Activated T-cell treated with anti-CD3 and anti-CD28 coated beads, Interleukin-2, amount 50 U/mL, for 24 hours (primary cell): ENCODE data around the gene RASGRP4.

ENCODE experiments used
- DNase-seq: peaks from one replicate; pipeline ENCODE4 v3.0.0-alpha.2; 2020
- H3K27ac Mint-ChIP-seq: 2 replicates; pipeline ENCODE4 v1.8.0; 2020; ENCODE audit warnings: mild to moderate bottlenecking, mixed read lengths
- H3K27me3 Mint-ChIP-seq: 2 replicates; pipeline ENCODE4 v1.8.0; 2020; ENCODE audit warnings: mixed read lengths
- H3K36me3 Mint-ChIP-seq: 2 replicates; pipeline ENCODE4 v1.8.0; 2020; ENCODE audit warnings: low read depth, mixed read lengths
- H3K4me1 Mint-ChIP-seq: 2 replicates; pipeline ENCODE4 v1.8.0; 2020; ENCODE audit warnings: low read depth, mixed read lengths
- H3K4me3 Mint-ChIP-seq: 2 replicates; pipeline ENCODE4 v1.8.0; 2020; ENCODE audit warnings: mild to moderate bottlenecking, moderate library complexity, mixed read lengths
- H3K9me3 Mint-ChIP-seq: 2 replicates; pipeline ENCODE4 v1.8.0; 2020; ENCODE audit warnings: mixed read lengths

RASGRP4 gene

DNA sequence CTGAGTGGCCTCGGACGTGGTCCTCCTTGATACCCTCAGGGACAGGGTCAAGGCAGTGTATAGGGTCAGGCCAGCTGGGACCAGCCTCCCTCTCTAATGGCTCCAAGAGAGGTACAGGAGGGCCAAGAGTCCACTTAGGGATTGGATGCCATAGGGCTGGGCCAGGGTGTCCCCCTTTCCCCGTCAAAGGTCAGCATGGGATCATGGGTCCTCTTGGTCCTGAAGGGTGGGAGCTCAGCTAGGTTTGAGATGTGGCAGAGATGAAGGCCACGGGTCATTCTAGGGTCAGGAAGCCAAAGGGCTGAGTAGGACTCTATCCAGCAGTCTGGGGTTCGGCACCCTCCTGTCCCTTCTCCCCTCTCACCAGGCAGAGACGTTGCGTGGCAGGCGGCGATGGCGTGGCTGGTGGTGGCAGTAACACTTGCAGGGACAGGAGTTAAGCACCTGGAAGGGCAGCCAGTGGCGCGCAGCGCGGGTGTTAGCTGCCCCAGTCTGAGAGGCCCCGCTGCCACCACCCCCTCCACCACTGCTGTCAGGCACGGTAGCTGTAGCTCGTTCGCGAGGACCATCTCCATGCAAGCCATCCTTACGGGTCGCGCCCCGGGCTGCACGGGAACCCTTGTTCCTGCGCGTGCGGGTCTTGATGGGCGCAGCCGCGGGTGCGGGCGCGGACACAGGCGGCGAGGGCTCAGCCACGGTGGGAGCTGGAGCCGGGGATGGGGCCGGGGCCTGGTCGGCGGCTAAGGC lies 40.8 kb downstream of the RASGRP4 start:
- DNase-seq = peak; percentile 39
- Mint-ChIP-seq H3K36me3 (peaks cover 55% of the 10 kb centered on the region), H3K27ac (no peak overlapping the region), H3K9me3 (no peaks in the 10 kb centered on the region), H3K4me1 (peaks cover 29% of the 10 kb centered on the region), H3K27me3 (peaks cover 20% of the 10 kb centered on the region), H3K4me3 (no peak overlapping the region)

DNA sequence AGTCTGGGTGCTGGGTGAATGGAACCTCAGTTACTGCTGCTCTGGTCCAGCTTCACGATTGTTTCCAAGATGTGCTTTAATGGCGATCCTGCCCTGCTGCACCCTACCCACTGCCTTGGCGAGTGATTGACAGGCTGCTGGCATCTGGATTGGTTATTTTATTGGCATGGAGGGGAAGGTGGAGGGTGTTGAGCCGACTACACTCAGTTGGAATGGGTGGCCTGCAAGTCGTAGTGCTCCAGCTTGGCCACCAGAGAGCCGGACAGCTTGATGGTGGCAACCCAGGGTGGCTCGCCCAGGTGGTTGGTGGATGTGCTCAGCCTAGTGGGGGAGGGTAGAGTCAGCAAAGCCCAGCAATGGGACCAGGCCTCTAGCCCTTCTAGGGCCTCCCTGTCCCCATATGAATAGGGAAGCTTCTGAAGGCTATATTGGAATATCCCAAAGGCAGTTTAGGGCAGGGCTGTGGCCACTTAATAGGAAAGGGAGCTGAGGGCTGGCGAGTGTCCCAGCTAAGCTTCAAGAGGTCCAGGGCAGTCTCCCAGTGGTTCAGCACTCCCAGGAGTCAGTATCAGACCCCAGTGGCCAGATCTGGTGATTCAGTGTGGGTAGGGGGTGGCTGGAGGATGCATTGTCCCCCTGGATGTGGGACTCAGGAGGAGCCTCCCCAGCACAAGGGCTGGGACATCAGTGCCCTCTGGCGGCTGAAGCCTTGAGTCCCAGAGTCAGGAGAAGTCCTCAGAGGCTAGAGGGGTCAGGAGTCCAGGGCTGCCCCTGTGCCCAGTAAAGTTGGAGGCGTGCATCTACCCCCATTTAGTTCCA lies 41.6 kb downstream of the RASGRP4 start:
- DNase-seq = no peak
- Mint-ChIP-seq H3K9me3 (no peaks in the 10 kb centered on the region), H3K4me1 (peaks cover 25% of the 10 kb centered on the region), H3K27ac (no peak overlapping the region), H3K36me3 (peaks cover 62% of the 10 kb centered on the region), H3K4me3 (no peak overlapping the region), H3K27me3 (peaks cover 14% of the 10 kb centered on the region)

DNA sequence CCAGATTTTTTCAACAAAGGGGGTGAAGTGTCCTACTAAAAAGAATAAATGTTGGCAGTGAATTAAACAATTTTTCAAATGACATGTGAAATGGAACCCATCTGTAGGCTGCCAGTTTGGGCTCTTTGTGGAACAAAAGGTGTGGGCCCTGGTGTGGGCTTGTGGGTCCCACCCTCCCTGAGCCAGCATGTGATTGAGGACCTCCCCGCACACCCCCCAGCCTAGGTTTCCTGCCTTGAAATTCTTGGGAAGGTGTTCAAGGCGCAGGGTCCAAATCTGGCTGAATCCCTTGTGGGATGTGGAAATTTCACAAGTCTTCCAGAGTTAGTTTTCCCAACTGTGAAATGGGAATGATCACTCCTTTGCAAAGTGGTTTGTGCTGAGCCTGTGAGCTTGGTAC lies 42.3 kb downstream of the RASGRP4 start:
- Mint-ChIP-seq H3K27me3 (peaks cover 12% of the 10 kb centered on the region), H3K27ac (no peak overlapping the region), H3K4me3 (no peak overlapping the region), H3K9me3 (no peaks in the 10 kb centered on the region), H3K4me1 (peaks cover 21% of the 10 kb centered on the region), H3K36me3 (peaks cover 69% of the 10 kb centered on the region)
- no peak for DNase-seq

DNA sequence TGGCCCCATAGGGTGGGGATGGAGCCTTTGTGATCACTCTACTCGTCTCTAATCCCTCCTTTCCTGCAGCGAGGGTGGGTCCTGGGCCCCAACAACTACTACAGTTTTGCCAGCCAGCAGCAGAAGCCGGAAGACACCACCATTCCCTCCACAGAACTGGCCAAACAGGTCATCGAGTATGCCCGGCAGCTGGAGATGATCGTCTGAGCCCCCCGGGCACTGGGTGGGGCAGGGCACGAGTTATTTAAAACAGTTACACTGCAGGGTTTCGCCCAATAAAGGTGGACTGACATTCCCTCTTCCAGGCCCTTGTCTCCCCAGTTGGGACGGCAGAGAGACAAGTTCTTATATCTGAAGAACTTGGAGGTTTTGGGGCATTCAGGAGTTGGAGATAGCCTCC lies 42.8 kb downstream of the RASGRP4 start:
- Mint-ChIP-seq H3K9me3 (no peaks in the 10 kb centered on the region), H3K27ac (no peak overlapping the region), H3K27me3 (peaks cover 11% of the 10 kb centered on the region), H3K4me1 (peaks cover 19% of the 10 kb centered on the region), H3K4me3 (no peak overlapping the region), H3K36me3 (peaks cover 75% of the 10 kb centered on the region)
- DNase-seq = no peak

DNA sequence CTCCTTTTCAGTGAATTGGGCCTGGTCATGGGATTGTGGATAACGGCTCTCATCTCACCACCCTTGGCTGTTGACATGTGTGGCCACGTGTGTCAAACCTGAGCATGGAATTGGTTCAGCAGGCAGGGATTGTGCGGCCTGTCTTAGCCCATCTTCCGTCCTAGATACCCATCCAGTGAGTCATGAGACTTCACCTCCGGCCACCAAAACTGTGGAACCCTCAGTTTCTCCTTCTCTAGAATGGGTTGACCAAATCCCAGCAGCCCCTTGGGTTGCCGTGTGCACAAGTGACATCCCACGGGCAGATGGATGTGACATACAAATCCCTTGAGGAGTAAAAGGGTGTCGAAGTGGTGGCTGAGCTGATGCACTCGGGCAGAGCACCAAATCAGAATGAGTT lies 44.9 kb downstream of the RASGRP4 start:
- no peak for DNase-seq
- Mint-ChIP-seq H3K36me3 (peaks cover 91% of the 10 kb centered on the region), H3K4me3 (no peak overlapping the region), H3K4me1 (peaks cover 19% of the 10 kb centered on the region), H3K27ac (no peak overlapping the region), H3K27me3 (peaks cover 3% of the 10 kb centered on the region), H3K9me3 (no peaks in the 10 kb centered on the region)

DNA sequence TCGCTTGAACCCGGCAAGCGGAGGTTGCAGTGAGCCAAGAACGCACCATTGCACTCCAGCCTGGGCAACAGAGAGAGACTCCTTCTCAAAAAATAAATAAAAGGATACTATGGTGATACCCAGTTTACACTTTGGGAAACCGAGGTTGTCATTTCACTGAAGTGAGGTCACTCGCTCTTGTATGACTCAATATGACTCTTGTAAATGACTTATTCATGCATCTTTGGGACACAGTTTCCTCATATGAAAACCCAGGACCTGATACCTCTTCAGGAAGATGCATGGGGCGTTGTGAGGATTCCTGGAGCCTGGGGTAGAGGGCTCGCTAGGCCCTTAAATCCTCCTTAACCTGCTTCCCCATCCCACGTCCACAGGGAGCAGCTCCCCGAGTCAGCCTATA lies 47.2 kb downstream of the RASGRP4 start:
- no peaks in the 10 kb centered on the region for H3K9me3 Mint-ChIP-seq
- no peak for DNase-seq
- H3K27me3 Mint-ChIP-seq = no peaks in the 10 kb centered on the region
- no peak overlapping the region for H3K27ac Mint-ChIP-seq
- H3K36me3 Mint-ChIP-seq = peaks cover 91% of the 10 kb centered on the region
- no peak overlapping the region for H3K4me3 Mint-ChIP-seq
- peaks cover 30% of the 10 kb centered on the region for H3K4me1 Mint-ChIP-seq

DNA sequence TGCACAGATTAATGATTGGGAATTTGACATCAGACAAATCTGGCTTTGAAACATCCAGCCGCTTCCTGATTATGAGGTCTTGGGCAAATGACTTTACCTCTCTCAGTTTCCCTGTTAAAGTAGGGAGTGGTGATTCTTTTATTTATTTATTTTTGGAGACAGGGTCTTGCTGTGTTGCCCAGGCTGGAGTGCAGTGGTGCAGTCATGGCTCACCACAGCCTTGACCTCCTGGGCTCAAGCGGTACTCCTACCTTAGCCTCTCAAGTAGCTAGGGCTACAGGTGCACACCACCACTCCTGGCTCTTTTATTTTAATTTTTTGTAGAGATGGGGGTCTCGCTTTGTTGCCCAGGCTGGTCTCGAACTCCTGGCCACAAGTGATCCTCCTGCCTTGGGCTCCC lies 49.0 kb downstream of the RASGRP4 start:
- H3K27me3 Mint-ChIP-seq = no peaks in the 10 kb centered on the region
- H3K27ac Mint-ChIP-seq = no peak overlapping the region
- H3K4me1 Mint-ChIP-seq = peaks cover 30% of the 10 kb centered on the region
- DNase-seq = no peak
- H3K36me3 Mint-ChIP-seq = peaks cover 73% of the 10 kb centered on the region
- H3K9me3 Mint-ChIP-seq = no peaks in the 10 kb centered on the region
- H3K4me3 Mint-ChIP-seq = peak overlapping the region; percentile 99

DNA sequence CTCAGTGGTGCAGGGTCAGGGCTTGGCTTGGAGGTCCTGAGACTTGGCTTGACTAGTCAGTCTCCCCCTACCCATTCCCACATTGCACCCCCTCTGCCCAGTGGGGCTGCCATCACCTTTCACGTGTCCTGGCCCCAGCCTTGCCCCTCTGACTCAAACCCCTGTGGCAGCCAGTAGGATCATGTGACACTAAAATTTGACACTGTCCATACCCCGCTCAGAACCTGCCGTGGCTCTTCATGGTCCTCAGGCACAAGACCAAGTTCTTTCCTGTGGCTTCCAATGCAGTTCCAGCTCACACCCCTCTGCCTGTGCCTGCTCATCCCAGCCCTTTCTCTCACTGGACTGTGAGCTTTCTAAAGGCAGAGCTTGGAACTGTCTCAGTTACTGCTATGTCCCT lies 49.4 kb downstream of the RASGRP4 start:
- Mint-ChIP-seq H3K27me3 (no peaks in the 10 kb centered on the region), H3K4me3 (peak overlapping the region; percentile 99), H3K36me3 (peaks cover 68% of the 10 kb centered on the region), H3K27ac (peak overlapping the region; percentile 71), H3K4me1 (peaks cover 30% of the 10 kb centered on the region), H3K9me3 (no peaks in the 10 kb centered on the region)
- DNase-seq = no peak

DNA sequence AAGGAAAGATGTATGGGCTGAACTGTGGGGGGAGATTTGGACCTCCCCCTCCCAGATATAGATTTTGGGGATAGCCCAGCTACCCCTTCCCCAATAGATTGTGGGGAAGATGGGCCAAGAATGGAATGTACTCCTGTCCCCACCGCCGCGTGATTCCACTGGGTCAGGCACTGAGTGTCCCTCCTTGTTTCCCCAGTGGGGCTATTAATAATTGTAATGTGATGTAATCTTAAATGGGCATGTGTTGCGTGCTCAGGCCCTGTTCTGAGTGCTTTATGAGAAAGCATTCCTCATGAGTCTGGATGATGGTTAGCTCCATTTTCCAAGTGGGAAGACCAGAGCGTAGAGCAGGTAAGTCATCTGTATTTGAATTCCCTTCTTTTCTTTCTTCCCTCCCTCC lies 50.3 kb downstream of the RASGRP4 start:
- H3K9me3 Mint-ChIP-seq = no peaks in the 10 kb centered on the region
- DNase-seq = no peak
- H3K4me3 Mint-ChIP-seq = peak overlapping the region; percentile 99
- H3K27ac Mint-ChIP-seq = peak overlapping the region; percentile 99
- no peaks in the 10 kb centered on the region for H3K27me3 Mint-ChIP-seq
- peaks cover 60% of the 10 kb centered on the region for H3K36me3 Mint-ChIP-seq
- H3K4me1 Mint-ChIP-seq = peaks cover 30% of the 10 kb centered on the region

DNA sequence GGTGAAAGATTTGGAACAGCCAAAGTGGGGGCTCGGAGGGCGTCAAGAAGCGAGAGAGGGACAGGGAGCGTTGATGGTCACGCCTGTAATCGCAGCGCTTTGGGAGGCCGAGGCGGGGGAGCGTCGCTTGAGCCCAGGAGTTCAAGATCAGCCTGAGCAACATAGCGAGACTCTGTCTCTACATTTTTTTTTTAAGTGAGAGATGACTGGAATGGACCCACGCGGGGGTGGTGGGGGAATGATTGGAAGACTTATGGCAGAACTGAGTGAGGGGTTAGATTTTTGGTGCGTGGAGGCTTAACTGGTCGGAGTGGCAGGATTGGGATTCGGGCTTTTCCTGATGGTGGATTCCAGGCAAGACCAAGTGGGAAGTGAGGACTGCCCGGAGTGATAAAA lies 50.9 kb downstream of the RASGRP4 start:
- H3K4me1 Mint-ChIP-seq = peaks cover 30% of the 10 kb centered on the region

DNA sequence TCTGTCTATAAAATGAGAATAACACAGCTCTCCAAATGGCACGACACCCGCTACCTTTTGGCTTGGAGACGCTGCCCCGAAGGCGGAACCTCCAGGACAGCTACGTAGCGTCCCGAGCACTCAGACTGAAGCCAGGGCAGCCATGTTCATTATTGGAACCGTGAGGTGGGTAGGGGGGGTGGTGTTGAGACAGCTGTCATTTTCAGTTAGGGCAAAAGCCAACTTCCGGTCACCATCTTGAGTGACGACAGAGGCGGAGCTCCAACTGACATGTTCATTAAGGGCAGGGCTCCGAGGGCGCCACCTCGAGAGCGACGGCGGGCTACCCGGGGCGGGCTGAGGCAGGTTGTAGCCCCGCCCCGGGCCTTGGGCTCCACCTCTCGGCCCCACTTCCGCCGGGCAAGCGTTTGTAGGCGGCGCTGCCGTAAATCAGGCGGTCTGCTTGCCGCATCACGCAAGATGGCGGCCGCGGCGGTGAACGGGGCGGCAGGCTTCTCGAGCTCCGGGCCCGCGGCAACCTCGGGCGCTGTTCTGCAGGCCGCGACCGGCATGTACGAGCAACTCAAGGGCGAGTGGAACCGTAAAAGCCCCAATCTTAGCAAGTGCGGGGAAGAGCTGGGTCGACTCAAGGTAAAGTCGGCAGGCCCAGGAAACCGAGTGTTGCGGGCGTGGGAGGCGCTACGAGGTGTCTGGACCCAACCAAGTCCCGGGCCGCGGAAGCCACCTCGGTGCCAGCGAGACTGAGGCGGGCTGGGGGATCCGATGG lies 51.5 kb downstream of the RASGRP4 start, which contains the start of gene PSMD8:
PSMD8 (plus strand) TSS at position 240 of the 766 bp plus-strand sequence; CDS start at position 271, 31 bp downstream.
- Mint-ChIP-seq H3K27me3 (no peaks in the 10 kb centered on the region), H3K9me3 (no peaks in the 10 kb centered on the region), H3K4me3 (peak within 1 kb of the TSS; percentile 99), H3K27ac (peak within 1 kb of the TSS; percentile 99), H3K4me1 (peaks cover 28% of the 10 kb centered on the region), H3K36me3 (peaks cover 49% of the 10 kb centered on the region)
- peak; percentile 98 for DNase-seq

More for the DNA sequence above, 50.9 kb downstream of the RASGRP4 start:
- Mint-ChIP-seq H3K36me3 (peaks cover 54% of the 10 kb centered on the region), H3K27ac (peak overlapping the region; percentile 99), H3K9me3 (no peaks in the 10 kb centered on the region), H3K4me3 (peak overlapping the region; percentile 99), H3K27me3 (no peaks in the 10 kb centered on the region)
- DNase-seq = no peak

DNA sequence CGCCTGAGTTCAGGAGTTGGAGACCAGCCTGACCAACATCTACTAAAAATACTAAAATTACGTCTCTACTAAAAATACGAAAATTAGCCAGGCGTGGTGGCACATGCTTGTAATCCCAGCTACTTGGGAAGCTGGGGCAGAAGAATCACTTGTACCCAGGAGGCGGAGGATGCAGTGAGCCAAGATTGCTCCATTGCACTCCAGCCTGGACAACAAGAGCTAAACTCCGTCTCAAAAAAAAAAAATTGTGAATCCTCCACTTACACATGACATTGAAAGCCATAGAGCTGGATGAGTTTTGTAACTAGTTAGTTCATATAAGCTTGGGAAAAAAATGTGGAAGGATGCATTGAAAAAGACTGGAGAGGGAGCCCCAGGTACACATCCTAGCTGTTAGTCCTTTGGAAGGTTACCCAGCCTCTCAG lies 52.1 kb downstream of the RASGRP4 start:
- DNase-seq = no peak
- Mint-ChIP-seq H3K27me3 (no peaks in the 10 kb centered on the region), H3K4me1 (peaks cover 27% of the 10 kb centered on the region), H3K27ac (peak overlapping the region; percentile 93), H3K4me3 (peak overlapping the region; percentile 99), H3K36me3 (peaks cover 43% of the 10 kb centered on the region), H3K9me3 (no peaks in the 10 kb centered on the region)

DNA sequence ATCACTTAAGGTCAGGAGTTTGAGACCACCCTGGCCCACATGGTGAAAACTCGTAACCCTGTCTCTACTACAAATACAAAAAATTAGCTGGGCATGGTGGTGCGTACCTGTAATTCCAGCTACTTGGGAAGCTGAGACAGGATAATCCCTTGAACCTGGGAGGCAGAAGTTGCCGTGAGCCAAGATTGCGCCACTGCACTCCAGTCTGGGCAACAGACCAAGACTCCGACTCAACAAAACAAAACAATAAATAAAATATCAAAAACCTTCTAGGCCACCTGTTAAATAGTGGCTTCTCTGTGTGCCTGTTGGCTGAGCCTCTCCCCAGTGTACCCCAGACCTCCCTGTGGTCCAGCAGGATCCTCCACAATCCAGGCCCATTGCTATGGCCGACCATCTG lies 54.9 kb downstream of the RASGRP4 start:
- no peaks in the 10 kb centered on the region for H3K9me3 Mint-ChIP-seq
- H3K4me3 Mint-ChIP-seq = no peak overlapping the region
- peaks cover 15% of the 10 kb centered on the region for H3K36me3 Mint-ChIP-seq
- DNase-seq = no peak
- peaks cover 17% of the 10 kb centered on the region for H3K4me1 Mint-ChIP-seq
- H3K27me3 Mint-ChIP-seq = peaks cover 10% of the 10 kb centered on the region
- H3K27ac Mint-ChIP-seq = no peak overlapping the region

DNA sequence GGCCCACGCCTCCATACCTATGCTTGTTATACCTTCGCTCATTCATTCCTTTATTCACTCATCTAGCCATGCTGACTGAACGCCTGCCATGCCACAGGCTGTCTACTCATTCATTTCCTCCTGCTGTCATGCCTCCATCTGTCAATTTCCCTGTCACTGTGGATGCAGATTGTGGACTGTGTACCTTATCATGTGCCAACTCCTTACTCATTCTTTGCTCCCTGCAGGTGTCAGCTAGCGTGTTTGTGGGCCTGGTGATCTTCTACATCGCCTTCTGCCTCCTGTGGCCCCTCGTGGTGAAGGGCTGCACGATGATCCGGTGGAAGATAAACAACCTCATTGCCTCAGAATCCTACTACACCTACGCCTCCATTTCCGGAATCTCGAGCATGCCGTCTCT lies 55.7 kb downstream of the RASGRP4 start:
- Mint-ChIP-seq H3K9me3 (no peaks in the 10 kb centered on the region), H3K4me1 (peaks cover 9% of the 10 kb centered on the region), H3K36me3 (peaks cover 8% of the 10 kb centered on the region), H3K4me3 (no peak overlapping the region), H3K27me3 (peaks cover 12% of the 10 kb centered on the region), H3K27ac (no peak overlapping the region)
- no peak for DNase-seq
